C4-2B (cell line): ENCODE data around the gene MOCS1.

Source experiments
- ZFX ChIP-seq: fragments of 450-650 bp; IDR thresholded peaks from 2 replicates; pipeline ENCODE4 v1.6.1; 2017
- TF ChIP-seq, protein P1 (sequence below): fragments of 450-650 bp; conservative IDR thresholded peaks from 2 replicates; pipeline ENCODE4 v1.5.1; 2017; ENCODE audit warnings: mild to moderate bottlenecking

DNA sequence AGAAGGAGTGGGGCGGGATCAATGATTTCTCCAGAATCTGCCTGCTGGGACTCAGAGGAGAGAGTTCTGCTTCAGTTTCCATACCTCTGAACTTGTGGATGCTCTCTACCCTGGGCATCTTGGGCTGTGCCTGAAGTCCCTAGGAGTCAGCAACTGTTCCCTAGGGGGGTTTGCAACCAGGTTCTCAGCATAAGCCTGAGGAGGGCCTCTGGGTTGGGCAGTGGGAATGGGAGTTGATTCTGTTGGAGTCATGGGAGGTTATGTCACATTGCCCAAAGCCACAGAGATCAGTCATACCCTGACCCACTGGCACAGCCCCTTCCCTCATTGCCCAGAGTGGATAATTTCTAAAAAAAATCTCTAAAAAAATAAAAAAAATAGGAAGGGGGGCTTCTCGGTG lies 47.4 kb downstream of the MOCS1 start:
- TF ChIP-seq, protein P1, sequence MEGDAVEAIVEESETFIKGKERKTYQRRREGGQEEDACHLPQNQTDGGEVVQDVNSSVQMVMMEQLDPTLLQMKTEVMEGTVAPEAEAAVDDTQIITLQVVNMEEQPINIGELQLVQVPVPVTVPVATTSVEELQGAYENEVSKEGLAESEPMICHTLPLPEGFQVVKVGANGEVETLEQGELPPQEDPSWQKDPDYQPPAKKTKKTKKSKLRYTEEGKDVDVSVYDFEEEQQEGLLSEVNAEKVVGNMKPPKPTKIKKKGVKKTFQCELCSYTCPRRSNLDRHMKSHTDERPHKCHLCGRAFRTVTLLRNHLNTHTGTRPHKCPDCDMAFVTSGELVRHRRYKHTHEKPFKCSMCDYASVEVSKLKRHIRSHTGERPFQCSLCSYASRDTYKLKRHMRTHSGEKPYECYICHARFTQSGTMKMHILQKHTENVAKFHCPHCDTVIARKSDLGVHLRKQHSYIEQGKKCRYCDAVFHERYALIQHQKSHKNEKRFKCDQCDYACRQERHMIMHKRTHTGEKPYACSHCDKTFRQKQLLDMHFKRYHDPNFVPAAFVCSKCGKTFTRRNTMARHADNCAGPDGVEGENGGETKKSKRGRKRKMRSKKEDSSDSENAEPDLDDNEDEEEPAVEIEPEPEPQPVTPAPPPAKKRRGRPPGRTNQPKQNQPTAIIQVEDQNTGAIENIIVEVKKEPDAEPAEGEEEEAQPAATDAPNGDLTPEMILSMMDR = no peak
- no peak for TF ChIP-seq ZFX
